Adrenal gland (tissue), 12 donors: ENCODE measurements around the gene SDK1. TPM values are rescaled to one million over a fixed set of nuclear protein-coding genes. Genes with fewer than 3 reads are reported as not detected.

Experiments used
- DNase-seq, 7 donors: peaks; one replicate each; pipeline ENCODE4 v3.0.0-alpha.2; 2019 to 2020
- H3K27ac ChIP-seq, 5 donors: fragments of 200-600 bp; sonication (generic) in 4 of 5; 1 replicate in 3 of 5; 2 replicates in 2 of 5; pipeline versions ENCODE4 v1.5.1 to v1.8.0; 2016 to 2020; ENCODE audit warnings: mild to moderate bottlenecking in 1 of 5
- H3K27me3 ChIP-seq: fragments of 200-600 bp; 2 replicates; pipeline ENCODE4 v1.8.0; 2021
- H3K36me3 ChIP-seq, 2 donors: fragments of 200-600 bp; replicated peaks in 1 of 2; 1 replicate in 1 of 2; 2 replicates in 1 of 2; pipeline versions ENCODE4 v1.5.1 to v1.8.0; 2018 to 2022
- H3K4me1 ChIP-seq, 2 donors: fragments of 200-600 bp; replicated peaks in 1 of 2; 1 replicate in 1 of 2; 2 replicates in 1 of 2; pipeline versions ENCODE4 v1.5.1 to v1.8.0; 2018 to 2021
- H3K4me3 ChIP-seq, 4 donors: fragments of 200-600 bp; sonication (generic) in 3 of 4; one replicate each; pipeline ENCODE4 v1.5.1; 2016 to 2018
- H3K9me3 ChIP-seq, 3 donors: fragments of 200-600 bp; sonication (generic) in 1 of 3; replicated peaks in 1 of 3; 1 replicate in 2 of 3; 2 replicates in 1 of 3; pipeline versions ENCODE4 v1.5.1 to v1.8.0; 2016 to 2021
- CTCF ChIP-seq, 6 experiments: fragments of 450-650 bp in 4 of 6; fragments of 200-600 bp in 2 of 6; sonication (generic) in 1 of 6; IDR thresholded peaks; 1 replicate in 5 of 6; 2 replicates in 1 of 6; pipeline versions ENCODE4 v1.5.1 to v1.8.0; 2016 to 2021; ENCODE audit warnings: antibody characterized with exemption in 6 of 6, mild to moderate bottlenecking in 2 of 6, moderate library complexity in 1 of 6
- POLR2A ChIP-seq, 2 donors: fragments of 450-650 bp; IDR thresholded peaks; one replicate each; pipeline ENCODE4 v1.6.1; 2017; ENCODE audit warnings: antibody characterized with exemption in 2 of 2, mild to moderate bottlenecking in 2 of 2, moderate library complexity in 1 of 2
- WGBS, 4 donors: extraction: QIAGEN DNeasy Blood & Tissue Kit in 2 of 4; methylation state at CpG; one replicate each; pipeline versions ENCODE4 v1.1.5 to v1.1.7; 2013 to 2017; 5-methylcytosine and 5-hydroxymethylcytosine counted together
- intact Hi-C, 2 donors: fragments of 100-400 bp; cut with DNase I; formaldehyde crosslinking; loops; one replicate each; pipeline versions ENCODE4 v1.14.1 to v1.15.0; 2022 to 2023
- polyA plus RNA-seq, 3 donors: library from polyadenylated mRNA; stranded (reverse); fragments of 200-250 nt in 2 of 3; fragments of 350-450 nt in 1 of 3; fragmentation: Illumina TruSeq in 1 of 3; extraction: RNeasy Lipid Tissue Mini Kit (QIAGEN cat#74804) in 1 of 3; gene quantifications; one replicate each; pipeline ENCODE4 v1.2.3, GENCODE V29; 2013 to 2014
- total RNA-seq, 9 donors: library from RNA; depleted of rRNA in 4 of 9; stranded (reverse); fragments of >200 nt in 4 of 9; fragments of 120-200 nt in 1 of 9; fragmentation: NEBNext Ultra II Directional in 1 of 9; extraction: Animal tissue kit (Norgen Biotek cat#: 25700) in 1 of 9; gene quantifications; one replicate each; pipeline versions ENCODE4 v1.1.0 to v1.2.4, GENCODE V29; 2013 to 2023
- donor health status: healthy with polysubstance abuse.
- donor health status: Bipolar disorder and iron deficiency.
- donor health status: DM: yes; HTN: yes; CAD: no.
- donor health status: DM: no; HTN: no; CAD: no.
- donor health status: DM: no; HTN: no; CAD: no.
- donor health status: DM: yes; HTN: yes; CAD: no.

The SDK1 gene
- total and polyA plus RNA-seq, 12 donors = 0.50 to 3.6 (median 1.5) TPM

GRCh38 chr7:3607847-3608246 lies 306.8 kb downstream of the SDK1 start:
- no peaks in the 10 kb centered on the region for H3K9me3 ChIP-seq
- peaks cover 6% of the 10 kb centered on the region for H3K27me3 ChIP-seq
- 79 to 86% (median 85%) methylated on average over 8 of the region's 8 CpGs for WGBS, 4 donors
- H3K27ac ChIP-seq = no peak overlapping the region
- H3K4me3 ChIP-seq = no peak overlapping the region
- no peaks in the 10 kb centered on the region for H3K36me3 ChIP-seq
- no peak for DNase-seq
- intact Hi-C loops = no loop called here
- TF ChIP-seq CTCF (IDR thresholded peaks at IDR 0.05) (no peak), POLR2A (IDR thresholded peaks at IDR 0.05) (no peak)
- H3K4me1 ChIP-seq = no peaks in the 10 kb centered on the region

- Histone ChIP-seq H3K27me3 (peaks cover 6% of the 10 kb centered on the region), H3K4me3 (no peak overlapping the region), H3K36me3 (no peaks in the 10 kb centered on the region), H3K4me1 (no peaks in the 10 kb centered on the region), H3K9me3 (no peaks in the 10 kb centered on the region), H3K27ac (no peak overlapping the region)
- intact Hi-C loops = no loop called here
- TF ChIP-seq CTCF (IDR thresholded peaks at IDR 0.05) (no peak), POLR2A (IDR thresholded peaks at IDR 0.05) (no peak)
- DNase-seq = no peak
- 83 to 88% (median 84%) methylated on average over 8 of the region's 8 CpGs for WGBS, 4 donors
Measured at GRCh38 chr7:3616306-3616705, 315.3 kb downstream of the SDK1 start.

GRCh38 chr7:3630081-3630480 lies 329.0 kb downstream of the SDK1 start:
- Histone ChIP-seq H3K27me3 (no peaks in the 10 kb centered on the region), H3K9me3 (peaks cover 0 to 7% (median 7%) of the 10 kb centered on the region in 3 donors), H3K4me1 (no peaks in the 10 kb centered on the region), H3K27ac (no peak overlapping the region), H3K4me3 (no peak overlapping the region), H3K36me3 (no peaks in the 10 kb centered on the region)
- TF ChIP-seq CTCF (IDR thresholded peaks at IDR 0.05) (no peak), POLR2A (IDR thresholded peaks at IDR 0.05) (no peak)
- intact Hi-C loops = no loop called here
- no peak for DNase-seq

GRCh38 chr7:3634396-3634795 lies 333.3 kb downstream of the SDK1 start:
- H3K36me3 ChIP-seq = no peaks in the 10 kb centered on the region
- no peak overlapping the region for H3K4me3 ChIP-seq
- H3K27me3 ChIP-seq = no peaks in the 10 kb centered on the region
- intact Hi-C loops = no loop called here
- H3K27ac ChIP-seq = no peak overlapping the region
- no peaks in the 10 kb centered on the region for H3K4me1 ChIP-seq
- DNase-seq = no peak
- no peak for TF ChIP-seq POLR2A (IDR thresholded peaks at IDR 0.05)
- TF ChIP-seq CTCF (IDR thresholded peaks at IDR 0.05) = no peak
- H3K9me3 ChIP-seq = peaks cover 0 to 7% (median 7%) of the 10 kb centered on the region in 3 donors
